GM18498 (cell line): Measurements from ENCODE around the gene PLSCR1.
"Not testable (repeated sequence)": the region's sequence is repeated elsewhere in the genome, so short reads cannot be mapped to it uniquely, and the experiment has no call there.

Experiments
- ATAC-seq: cut with Tn5 transposase; IDR thresholded peaks from one replicate; pipeline ENCODE4 v1.9.1; 2021; ENCODE audit warnings: mild to moderate bottlenecking, moderate library complexity; ENCODE audit not compliant: unreplicated experiment

The PLSCR1 gene

GRCh38 chr3:146485297-146485696 lies 59.1 kb downstream of the PLSCR1 start:
- no peak for ATAC-seq

GRCh38 chr3:146476094-146476740 lies 68.2 kb downstream of the PLSCR1 start:
- ATAC-seq = no peak

- ATAC-seq = not testable (repeated sequence)
Observed at GRCh38 chr3:146474976-146475375, 69.4 kb downstream of the PLSCR1 start.

GRCh38 chr3:146473726-146474125 lies 70.7 kb downstream of the PLSCR1 start:
- ATAC-seq = no peak

GRCh38 chr3:146472611-146473010 lies 71.8 kb downstream of the PLSCR1 start:
- ATAC-seq = no peak

- ATAC-seq = no peak
Observed at GRCh38 chr3:146471012-146471411, 73.4 kb downstream of the PLSCR1 start.

- ATAC-seq = no peak
Observed at GRCh38 chr3:146470425-146470990, 73.9 kb downstream of the PLSCR1 start.

- ATAC-seq = peak; percentile 98
Observed at GRCh38 chr3:146469150-146470017, 75.0 kb downstream of the PLSCR1 start, which contains the start of gene PLSCR2. TSS of gene PLSCR2 (minus strand) at chr3:146469561. CDS start at chr3:146459904, 9,657 bp downstream.

GRCh38 chr3:146468671-146469149 lies 75.7 kb downstream of the PLSCR1 start:
- ATAC-seq = no peak

GRCh38 chr3:146468234-146468633 lies 76.2 kb downstream of the PLSCR1 start:
- no peak for ATAC-seq

- no peak for ATAC-seq
Observed at GRCh38 chr3:146466604-146467003, 77.8 kb downstream of the PLSCR1 start.

GRCh38 chr3:146465693-146466465 lies 78.5 kb downstream of the PLSCR1 start:
- no peak for ATAC-seq
